ENCODE measurements around the gene RTN4IP1.

RTN4IP1 gene

GRCh38 chr6:106586815-106587415, 42.4 kb downstream of the RTN4IP1 start:
- H3K4me1 Mint-ChIP-seq: no peaks in the 10 kb centered on the region
- H3K36me3 Mint-ChIP-seq (ENCODE audit: low read depth): peaks cover 21% of the 10 kb centered on the region
- H3K27ac Mint-ChIP-seq: no peak overlapping the region
- no peaks in the 10 kb centered on the region for H3K9me3 Mint-ChIP-seq
- no peak overlapping the region for H3K4me3 Mint-ChIP-seq
- TF ChIP-seq, protein P1, sequence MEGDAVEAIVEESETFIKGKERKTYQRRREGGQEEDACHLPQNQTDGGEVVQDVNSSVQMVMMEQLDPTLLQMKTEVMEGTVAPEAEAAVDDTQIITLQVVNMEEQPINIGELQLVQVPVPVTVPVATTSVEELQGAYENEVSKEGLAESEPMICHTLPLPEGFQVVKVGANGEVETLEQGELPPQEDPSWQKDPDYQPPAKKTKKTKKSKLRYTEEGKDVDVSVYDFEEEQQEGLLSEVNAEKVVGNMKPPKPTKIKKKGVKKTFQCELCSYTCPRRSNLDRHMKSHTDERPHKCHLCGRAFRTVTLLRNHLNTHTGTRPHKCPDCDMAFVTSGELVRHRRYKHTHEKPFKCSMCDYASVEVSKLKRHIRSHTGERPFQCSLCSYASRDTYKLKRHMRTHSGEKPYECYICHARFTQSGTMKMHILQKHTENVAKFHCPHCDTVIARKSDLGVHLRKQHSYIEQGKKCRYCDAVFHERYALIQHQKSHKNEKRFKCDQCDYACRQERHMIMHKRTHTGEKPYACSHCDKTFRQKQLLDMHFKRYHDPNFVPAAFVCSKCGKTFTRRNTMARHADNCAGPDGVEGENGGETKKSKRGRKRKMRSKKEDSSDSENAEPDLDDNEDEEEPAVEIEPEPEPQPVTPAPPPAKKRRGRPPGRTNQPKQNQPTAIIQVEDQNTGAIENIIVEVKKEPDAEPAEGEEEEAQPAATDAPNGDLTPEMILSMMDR (IDR thresholded peaks at IDR 0.05; ENCODE audit: unreplicated experiment in 3 of 3): no peak
- H3K27me3 Mint-ChIP-seq (ENCODE audit: low read depth): no peaks in the 10 kb centered on the region

GRCh38 chr6:106581468-106581867, 47.8 kb downstream of the RTN4IP1 start:
- Mint-ChIP-seq H3K9me3 (no peaks in the 10 kb centered on the region), H3K27me3 (ENCODE audit: low read depth) (no peaks in the 10 kb centered on the region), H3K36me3 (ENCODE audit: low read depth) (peaks cover 6% of the 10 kb centered on the region), H3K4me1 (no peaks in the 10 kb centered on the region), H3K27ac (no peak overlapping the region), H3K4me3 (no peak overlapping the region)
- TF ChIP-seq, protein P1 (IDR thresholded peaks at IDR 0.05; ENCODE audit: unreplicated experiment in 3 of 3): no peak

GRCh38 chr6:106579281-106579680, 50.0 kb downstream of the RTN4IP1 start:
- H3K27ac Mint-ChIP-seq: no peak overlapping the region

GRCh38 chr6:106574741-106575458, 54.4 kb downstream of the RTN4IP1 start:
- H3K4me3 Mint-ChIP-seq: no peak overlapping the region
- H3K27me3 Mint-ChIP-seq (ENCODE audit: low read depth): no peaks in the 10 kb centered on the region
- no peaks in the 10 kb centered on the region for H3K9me3 Mint-ChIP-seq
- no peak overlapping the region for H3K27ac Mint-ChIP-seq
- TF ChIP-seq, protein P1 (IDR thresholded peaks at IDR 0.05; ENCODE audit: unreplicated experiment in 3 of 3): no peak
- H3K4me1 Mint-ChIP-seq: no peaks in the 10 kb centered on the region
- H3K36me3 Mint-ChIP-seq (ENCODE audit: low read depth): peaks cover 15% of the 10 kb centered on the region

More at GRCh38 chr6:106579281-106579680, 50.0 kb downstream of the RTN4IP1 start:
- TF ChIP-seq, protein P1 (IDR thresholded peaks at IDR 0.05; ENCODE audit: unreplicated experiment in 3 of 3): no peak
- H3K4me1 Mint-ChIP-seq: no peaks in the 10 kb centered on the region
- H3K27me3 Mint-ChIP-seq (ENCODE audit: low read depth): no peaks in the 10 kb centered on the region
- H3K9me3 Mint-ChIP-seq: no peaks in the 10 kb centered on the region
- peaks cover 15% of the 10 kb centered on the region for H3K36me3 Mint-ChIP-seq (ENCODE audit: low read depth)
- H3K4me3 Mint-ChIP-seq: no peak overlapping the region

- no peak overlapping the region for H3K4me3 Mint-ChIP-seq
- H3K4me1 Mint-ChIP-seq: no peaks in the 10 kb centered on the region
- no peaks in the 10 kb centered on the region for H3K27me3 Mint-ChIP-seq (ENCODE audit: low read depth)
- peaks cover 15% of the 10 kb centered on the region for H3K36me3 Mint-ChIP-seq (ENCODE audit: low read depth)
- TF ChIP-seq, protein P1 (IDR thresholded peaks at IDR 0.05; ENCODE audit: unreplicated experiment in 3 of 3): no peak
- H3K9me3 Mint-ChIP-seq: no peaks in the 10 kb centered on the region
- H3K27ac Mint-ChIP-seq: no peak overlapping the region
These were observed 56.3 kb downstream of the RTN4IP1 start for GRCh38 chr6:106572875-106573585.
